HepG2 (cell line): ENCODE measurements around the gene INPP5K. TPM values are rescaled to one million over a fixed set of nuclear protein-coding genes. Genes with fewer than 3 reads are reported as not detected.

Source experiments
- AGO2 ChIP-seq: fragments of 200-400 bp; formaldehyde crosslinking; optimal IDR thresholded peaks from 2 replicates; pipeline ENCODE3; 2017; ENCODE audit warnings: mild to moderate bottlenecking, low read depth, low read length, moderate library complexity
- DMAP1 ChIP-seq: IDR thresholded peaks from 2 replicates; pipeline ENCODE4 v1.6.1; 2016
- GABPA ChIP-seq, 2 experiments: IDR thresholded peaks; 2 replicates each; pipeline ENCODE4 v1.6.1; 2011 to 2016; ENCODE audit warnings: low read depth in 2 of 2, low read length in 1 of 2, missing biosample characterization in 1 of 2, missing genetic modification characterization in 1 of 2
- KDM5B ChIP-seq: sonication (generic); formaldehyde crosslinking; IDR thresholded peaks from 2 replicates; pipeline ENCODE4 v1.4.0; 2020; ENCODE audit warnings: missing genetic modification reagents, mild to moderate bottlenecking, borderline replicate concordance
- KMT2B ChIP-seq: IDR thresholded peaks from 2 replicates; pipeline ENCODE4 v1.6.1; 2016; ENCODE audit warnings: missing genetic modification reagents, missing compliant biosample characterization
- MED1 ChIP-seq: sonication (generic); formaldehyde crosslinking; IDR thresholded peaks from 2 replicates; pipeline ENCODE4 v1.4.0; 2020; ENCODE audit warnings: missing genetic modification reagents
- PHF21A ChIP-seq: sonication (generic); formaldehyde crosslinking; IDR thresholded peaks from 2 replicates; pipeline ENCODE4 v1.5.0; 2020; ENCODE audit warnings: mild to moderate bottlenecking, missing genetic modification reagents
- SKI ChIP-seq: fragments of 450-650 bp; IDR thresholded peaks from one replicate; pipeline ENCODE4 v1.6.1; 2018; ENCODE audit warnings: mild to moderate bottlenecking; ENCODE audit not compliant: partially characterized antibody
- SP1 ChIP-seq, 2 experiments: fragments of 450-650 bp in 1 of 2; sonication (generic) in 1 of 2; formaldehyde crosslinking in 1 of 2; IDR thresholded peaks; 2 replicates each; pipeline versions ENCODE4 v1.4.0 to v1.6.1; 2016 to 2020; ENCODE audit warnings: missing genetic modification reagents in 1 of 2
- SP2 ChIP-seq: sonication (generic); formaldehyde crosslinking; IDR thresholded peaks from 2 replicates; pipeline ENCODE4 v1.5.1; 2020; ENCODE audit warnings: mild to moderate bottlenecking, missing genetic modification reagents
- STAT6 ChIP-seq: sonication (generic); formaldehyde crosslinking; IDR thresholded peaks from 2 replicates; pipeline ENCODE4 v1.4.0; 2020; ENCODE audit warnings: missing genetic modification reagents, mild to moderate bottlenecking, borderline replicate concordance
- YY1 ChIP-seq: IDR thresholded peaks from 2 replicates; pipeline ENCODE4 v1.6.1; 2011; ENCODE audit warnings: low read length, low read depth, moderate library complexity, mild to moderate bottlenecking; ENCODE audit not compliant: insufficient read depth, insufficient replicate concordance
- ZFP62 ChIP-seq: sonication (generic); formaldehyde crosslinking; IDR thresholded peaks from 2 replicates; pipeline ENCODE4 v1.4.0; 2020; ENCODE audit warnings: missing genetic modification reagents
- ZNF264 ChIP-seq: sonication (generic); formaldehyde crosslinking; IDR thresholded peaks from 2 replicates; pipeline ENCODE4 v1.4.0; 2020; ENCODE audit warnings: missing genetic modification reagents
- ZNF605 ChIP-seq: sonication (generic); formaldehyde crosslinking; IDR thresholded peaks from 2 replicates; pipeline ENCODE4 v1.8.0; 2022; ENCODE audit warnings: mild to moderate bottlenecking, missing genetic modification reagents
- ZNF670 ChIP-seq: sonication (generic); formaldehyde crosslinking; IDR thresholded peaks from 2 replicates; pipeline ENCODE4 v1.8.0; 2022; ENCODE audit warnings: mild to moderate bottlenecking, missing genetic modification reagents, borderline replicate concordance
- ZNF709 ChIP-seq: sonication (generic); formaldehyde crosslinking; IDR thresholded peaks from 2 replicates; pipeline ENCODE4 v1.5.0; 2020; ENCODE audit warnings: mild to moderate bottlenecking, missing genetic modification reagents
- ZNF776 ChIP-seq: sonication (generic); formaldehyde crosslinking; IDR thresholded peaks from 2 replicates; pipeline ENCODE4 v1.4.0; 2020; ENCODE audit warnings: mild to moderate bottlenecking, missing genetic modification reagents
- ZNF777 ChIP-seq: sonication (generic); formaldehyde crosslinking; IDR thresholded peaks from 2 replicates; pipeline ENCODE4 v1.4.0; 2020; ENCODE audit warnings: missing genetic modification reagents
- ZSCAN31 ChIP-seq: sonication (generic); formaldehyde crosslinking; IDR thresholded peaks from 2 replicates; pipeline ENCODE4 v1.5.0; 2020; ENCODE audit warnings: low read depth, mild to moderate bottlenecking, missing genetic modification reagents
- polyA plus RNA-seq, 8 experiments: library from polyadenylated mRNA; depleted of rRNA in 3 of 8; stranded (reverse) in 7 of 8; unstranded in 1 of 8; fragments of >200 nt; fragmentation: Illumina TruSeq in 4 of 8; extraction: Trizol in 4 of 8; gene quantifications; 2 replicates each; pipeline versions ENCODE4 v1.2.1 to v1.2.3, GENCODE V29; 2011 to 2016; ENCODE audit warnings: low read depth in 4 of 8, missing spikeins in 1 of 8, mixed read lengths in 1 of 8; ENCODE audit not compliant: insufficient read depth in 1 of 8
- total RNA-seq, 5 experiments: library from RNA; depleted of rRNA; stranded (reverse); fragments of >200 nt; fragmentation: Illumina TruSeq; extraction: Trizol; gene quantifications; 2 replicates each; pipeline ENCODE4 v1.2.3, GENCODE V29; 2016; ENCODE audit warnings: low read depth in 1 of 5
- TF ChIP-seq, protein P1 (sequence below): sonication (generic); formaldehyde crosslinking; IDR thresholded peaks from 2 replicates; pipeline ENCODE4 v1.9.0; 2022; ENCODE audit warnings: missing genetic modification reagents, mild to moderate bottlenecking, borderline replicate concordance
- TF ChIP-seq, protein P2 (sequence below): sonication (generic); formaldehyde crosslinking; IDR thresholded peaks from 2 replicates; pipeline ENCODE4 v1.5.0; 2020; ENCODE audit warnings: missing genetic modification reagents

INPP5K gene
- total and polyA plus RNA-seq, 2 of the 13 experiments (the other 11 are each of a cell fraction or from before 2014, with no cell fraction given): 4.8 to 9.6 TPM

DNA sequence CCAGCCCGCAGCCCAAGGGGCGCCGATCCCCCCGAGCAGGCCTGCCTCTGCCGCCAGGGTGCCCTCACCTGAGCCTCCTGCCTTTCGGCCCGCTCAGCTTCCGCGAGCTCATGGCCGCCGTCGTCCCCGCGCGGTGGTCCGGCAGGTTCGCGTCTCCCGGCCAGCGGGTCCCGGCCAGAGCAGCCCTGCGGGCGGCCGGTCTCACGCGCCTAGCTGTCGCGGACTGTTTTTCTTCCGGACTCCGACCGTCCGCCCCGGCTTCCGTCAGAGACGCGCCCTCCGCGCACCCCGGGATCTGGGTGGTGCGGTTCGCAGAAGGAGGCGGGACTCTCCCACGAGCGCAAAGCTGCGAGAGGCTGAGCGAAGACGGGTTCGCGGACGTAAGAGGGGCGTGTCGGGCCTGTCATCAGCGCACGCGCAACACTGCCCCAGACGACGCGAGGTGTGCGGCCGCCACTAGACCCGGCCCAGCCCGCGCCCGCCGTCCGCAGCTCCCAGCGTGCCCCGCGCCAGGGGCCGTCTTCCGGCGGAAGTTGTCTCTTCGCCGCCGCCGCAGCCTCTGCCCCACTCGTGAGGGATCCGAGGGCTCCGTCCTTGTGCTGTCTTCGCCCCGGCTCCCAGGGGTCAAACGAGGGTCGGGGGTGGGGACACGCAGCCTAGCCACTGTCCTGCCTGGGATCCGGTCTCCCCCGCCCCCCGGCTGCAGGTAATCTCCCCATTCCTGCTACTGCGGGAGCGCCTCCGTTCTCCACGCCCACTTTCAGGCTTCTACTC lies at the start of gene INPP5K (continued):
- TF ChIP-seq STAT6 (CRISPR knock-in tag) (no peak; the same call in 1 of the 2 replicates), DMAP1 (peak; percentile 22; the same call in 1 of the 2 replicates), MED1 (CRISPR knock-in tag) (no peak; the same call in none of the 2 replicates), ZNF777 (peak; percentile 39; the same call in 1 of the 2 replicates), ZFP62 (CRISPR knock-in tag) (0 out of 2 replicates have a peak, but pooled peaks have one; percentile 64), ZNF670 (peak; percentile 61; the same call in 1 of the 2 replicates), GABPA (IDR thresholded peaks at IDR 0.05; ENCODE audit: low read depth, low read length) (peak; percentile 97), GABPA (CRISPR knock-in tag; IDR thresholded peaks at IDR 0.05; ENCODE audit: low read depth) (peak; percentile 91), SKI (peak; percentile 62), SP2 (peak; percentile 92), ZNF776 (0 out of 2 replicates have a peak, but pooled peaks have one; percentile 23), ZNF709 (CRISPR knock-in tag) (peak; percentile 22; the same call in 1 of the 2 replicates), ZSCAN31 (CRISPR knock-in tag) (peak; percentile 75), PHF21A (peak; percentile 68; the same call in 1 of the 2 replicates), KDM5B (CRISPR knock-in tag) (0 out of 2 replicates have a peak, but pooled peaks have one; percentile 52), SP1 (IDR thresholded peaks at IDR 0.05) (no peak), SP1 (CRISPR knock-in tag; IDR thresholded peaks at IDR 0.05) (peak; percentile 70), KMT2B (CRISPR knock-in tag) (peak; percentile 80; the same call in 1 of the 2 replicates), AGO2 (peak; percentile 87), ZNF605 (CRISPR knock-in tag) (peak; percentile 46; the same call in 1 of the 2 replicates), YY1 (peak; percentile 74), ZNF264 (CRISPR knock-in tag) (no peak)
- TF ChIP-seq, protein P1, sequence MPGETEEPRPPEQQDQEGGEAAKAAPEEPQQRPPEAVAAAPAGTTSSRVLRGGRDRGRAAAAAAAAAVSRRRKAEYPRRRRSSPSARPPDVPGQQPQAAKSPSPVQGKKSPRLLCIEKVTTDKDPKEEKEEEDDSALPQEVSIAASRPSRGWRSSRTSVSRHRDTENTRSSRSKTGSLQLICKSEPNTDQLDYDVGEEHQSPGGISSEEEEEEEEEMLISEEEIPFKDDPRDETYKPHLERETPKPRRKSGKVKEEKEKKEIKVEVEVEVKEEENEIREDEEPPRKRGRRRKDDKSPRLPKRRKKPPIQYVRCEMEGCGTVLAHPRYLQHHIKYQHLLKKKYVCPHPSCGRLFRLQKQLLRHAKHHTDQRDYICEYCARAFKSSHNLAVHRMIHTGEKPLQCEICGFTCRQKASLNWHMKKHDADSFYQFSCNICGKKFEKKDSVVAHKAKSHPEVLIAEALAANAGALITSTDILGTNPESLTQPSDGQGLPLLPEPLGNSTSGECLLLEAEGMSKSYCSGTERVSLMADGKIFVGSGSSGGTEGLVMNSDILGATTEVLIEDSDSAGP (CRISPR knock-in tag): peak; percentile 79; the same call in 1 of the 2 replicates
- TF ChIP-seq, protein P2, sequence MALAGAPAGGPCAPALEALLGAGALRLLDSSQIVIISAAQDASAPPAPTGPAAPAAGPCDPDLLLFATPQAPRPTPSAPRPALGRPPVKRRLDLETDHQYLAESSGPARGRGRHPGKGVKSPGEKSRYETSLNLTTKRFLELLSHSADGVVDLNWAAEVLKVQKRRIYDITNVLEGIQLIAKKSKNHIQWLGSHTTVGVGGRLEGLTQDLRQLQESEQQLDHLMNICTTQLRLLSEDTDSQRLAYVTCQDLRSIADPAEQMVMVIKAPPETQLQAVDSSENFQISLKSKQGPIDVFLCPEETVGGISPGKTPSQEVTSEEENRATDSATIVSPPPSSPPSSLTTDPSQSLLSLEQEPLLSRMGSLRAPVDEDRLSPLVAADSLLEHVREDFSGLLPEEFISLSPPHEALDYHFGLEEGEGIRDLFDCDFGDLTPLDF (CRISPR knock-in tag): peak; percentile 92
